Glomerular endothelial cell (primary cell): Measurements from ENCODE around the gene TMED9. TPM values are rescaled to one million over a fixed set of nuclear protein-coding genes. Genes with fewer than 3 reads are reported as not detected.

Source experiments
- DNase-seq: peaks from one replicate; pipeline ENCODE4 v3.0.0-alpha.2; 2011; ENCODE audit warnings: low read depth, low spot score; ENCODE audit errors: extremely low read depth
- total RNA-seq: library from RNA; depleted of rRNA; stranded (reverse); fragments of >200 nt; gene quantifications from 2 replicates; pipeline ENCODE4 v1.2.3, GENCODE V29; 2015

TMED9 gene
- total RNA-seq, 1 donor from 2014 or later, result 332 TPM

DNA sequence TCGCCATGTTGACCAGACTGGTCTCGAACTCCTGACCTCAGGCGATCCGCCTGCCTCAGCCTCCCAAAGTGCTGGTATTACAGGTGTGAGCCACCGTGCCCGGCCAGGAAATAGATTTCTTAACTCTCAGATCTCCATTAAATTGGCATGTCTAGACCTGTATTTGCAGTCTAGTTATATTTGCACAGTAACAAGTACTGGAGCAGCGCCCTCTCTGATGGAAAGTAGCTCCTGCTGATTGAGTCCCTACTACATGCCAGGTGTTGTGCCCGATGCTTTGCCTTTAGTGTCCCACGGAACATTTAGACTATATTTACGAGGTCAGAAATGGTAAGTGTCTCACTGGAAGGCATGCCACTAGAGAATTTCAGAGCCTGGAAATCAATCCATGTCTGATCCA, 15.8 kb upstream of the TMED9 start:
- no peak for DNase-seq

DNA sequence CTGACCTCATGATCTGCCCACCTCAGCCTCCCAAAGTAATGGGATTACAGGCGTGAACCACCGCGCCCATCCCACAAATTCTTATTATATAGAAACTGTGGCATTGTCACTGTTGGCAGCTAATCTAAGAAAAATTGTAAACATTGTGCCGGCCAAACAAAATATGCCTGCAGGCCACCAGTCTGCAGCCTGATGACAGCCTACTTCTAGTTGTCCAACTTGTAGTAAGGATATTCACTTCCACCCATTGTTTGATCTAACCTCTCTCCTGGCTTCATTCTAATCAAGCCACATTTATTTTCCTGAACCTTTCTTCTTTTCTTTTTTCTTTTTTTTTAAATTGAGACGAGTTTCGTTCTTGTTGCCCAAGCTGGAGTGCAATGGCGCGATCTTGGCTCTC, 13.7 kb upstream of the TMED9 start:
- DNase-seq, result no peak

DNA sequence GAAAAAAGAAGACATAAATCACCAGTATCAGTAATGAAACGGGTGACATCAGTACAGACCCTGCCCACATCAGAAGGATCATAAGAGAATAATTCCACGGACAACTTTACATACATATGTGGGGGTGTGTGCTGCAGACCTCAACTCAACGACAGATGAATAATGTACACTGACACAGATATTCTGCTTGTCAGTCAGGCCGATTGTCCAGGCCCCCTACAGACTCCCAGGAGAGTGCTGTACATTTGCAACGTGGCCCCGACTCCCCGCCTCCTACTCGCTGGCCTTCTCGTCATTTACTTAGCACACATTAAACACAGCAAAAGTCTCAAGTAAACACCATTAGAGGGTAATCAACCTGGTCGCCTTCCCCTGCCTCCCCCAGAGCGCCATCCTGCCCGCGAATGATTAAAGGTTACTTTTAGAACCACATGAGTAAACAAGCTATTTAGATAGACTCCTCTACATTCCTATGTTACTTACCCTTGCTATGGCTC, 3.5 kb upstream of the TMED9 start:
- DNase-seq, result no peak

DNA sequence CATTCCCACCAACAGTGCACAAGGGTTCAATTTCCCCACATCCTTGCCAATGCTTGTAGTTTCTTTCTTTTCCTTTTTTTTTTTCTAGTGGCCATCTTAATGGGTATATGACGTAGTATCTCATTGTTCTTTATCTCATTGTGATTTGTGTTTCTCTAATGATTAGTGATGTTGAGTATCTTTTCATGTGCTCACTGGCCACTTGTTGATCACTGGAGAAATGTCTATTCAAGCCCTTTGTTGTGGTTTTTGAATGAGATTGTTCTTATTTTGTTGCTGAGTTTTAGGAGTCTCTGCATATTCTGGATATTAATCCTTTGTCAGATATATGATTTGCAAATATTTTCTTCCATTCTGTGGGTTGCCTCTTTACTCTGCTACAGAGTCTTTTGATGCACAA, 1.6 kb upstream of the TMED9 start:
- DNase-seq, result no peak

DNA sequence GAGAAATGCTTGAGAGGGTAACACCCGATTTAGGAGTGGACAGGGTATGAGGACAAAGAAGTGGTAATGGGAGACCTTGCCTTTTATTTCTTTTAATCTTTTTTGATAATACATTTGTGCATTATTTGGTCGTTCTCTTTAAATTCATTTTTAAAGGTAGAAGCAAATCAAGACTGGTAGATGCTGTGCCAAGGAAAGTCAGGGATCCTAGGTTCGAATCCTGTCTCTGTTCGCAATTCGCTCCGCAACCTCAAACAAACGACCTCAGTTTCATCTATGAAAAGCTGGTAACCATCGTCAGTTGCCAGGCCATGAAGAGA, 353 bp upstream of the TMED9 start:
- no peak for DNase-seq

DNA sequence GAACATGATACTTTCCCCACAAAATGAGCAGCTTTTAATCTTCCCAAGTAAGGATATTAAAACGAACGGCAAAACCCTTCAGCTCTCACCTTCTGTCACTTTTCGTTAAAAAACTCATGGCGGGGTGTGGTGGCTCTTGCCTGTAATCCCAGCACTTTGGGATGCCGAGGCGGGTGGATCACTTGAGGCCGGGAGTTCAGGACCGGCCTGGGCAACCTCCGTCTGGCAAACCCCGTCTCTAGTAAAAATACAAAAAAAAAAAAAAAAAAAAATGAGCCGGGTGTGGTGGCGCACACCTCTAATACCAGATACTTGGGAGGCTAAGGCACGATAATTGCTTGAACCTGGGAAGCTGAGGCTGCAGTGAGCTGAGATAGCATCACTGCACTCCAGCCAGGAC, 902 bp downstream of the TMED9 start:
- DNase-seq, result no peak

DNA sequence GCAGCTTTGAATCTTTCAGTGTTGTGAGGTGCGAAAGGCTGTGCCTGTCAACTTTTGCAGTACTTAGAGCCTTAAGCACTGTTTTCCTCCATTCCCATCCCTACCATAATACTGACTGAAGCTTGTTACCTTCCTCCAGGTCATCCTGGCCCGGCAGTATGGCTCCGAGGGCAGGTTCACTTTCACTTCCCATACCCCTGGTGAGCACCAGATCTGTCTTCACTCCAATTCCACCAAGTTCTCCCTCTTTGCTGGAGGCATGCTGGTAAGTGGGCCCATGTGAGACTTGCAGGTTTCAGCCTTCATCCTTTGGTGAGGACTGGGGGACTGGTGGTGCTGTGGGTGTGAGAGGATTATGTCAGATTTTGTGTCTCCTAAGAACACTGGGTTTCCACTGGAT, 1.5 kb downstream of the TMED9 start:
- no peak for DNase-seq

DNA sequence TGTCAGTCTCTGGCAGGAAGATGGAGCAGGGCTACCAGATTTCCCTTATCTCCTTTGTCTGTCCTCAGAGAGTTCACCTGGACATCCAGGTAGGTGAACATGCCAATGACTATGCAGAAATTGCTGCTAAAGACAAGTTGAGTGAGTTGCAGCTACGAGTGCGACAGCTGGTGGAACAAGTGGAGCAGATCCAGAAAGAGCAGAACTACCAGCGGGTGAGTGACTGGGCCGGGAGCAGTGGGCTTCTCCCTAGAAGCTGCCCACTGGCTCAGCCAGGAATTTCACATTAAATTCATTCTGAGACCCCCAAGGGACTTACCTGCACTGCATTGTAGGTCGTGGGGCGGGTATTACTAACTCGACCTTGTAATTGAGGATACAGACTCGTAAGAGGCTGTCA, 2.1 kb downstream of the TMED9 start:
- DNase-seq, result no peak

DNA sequence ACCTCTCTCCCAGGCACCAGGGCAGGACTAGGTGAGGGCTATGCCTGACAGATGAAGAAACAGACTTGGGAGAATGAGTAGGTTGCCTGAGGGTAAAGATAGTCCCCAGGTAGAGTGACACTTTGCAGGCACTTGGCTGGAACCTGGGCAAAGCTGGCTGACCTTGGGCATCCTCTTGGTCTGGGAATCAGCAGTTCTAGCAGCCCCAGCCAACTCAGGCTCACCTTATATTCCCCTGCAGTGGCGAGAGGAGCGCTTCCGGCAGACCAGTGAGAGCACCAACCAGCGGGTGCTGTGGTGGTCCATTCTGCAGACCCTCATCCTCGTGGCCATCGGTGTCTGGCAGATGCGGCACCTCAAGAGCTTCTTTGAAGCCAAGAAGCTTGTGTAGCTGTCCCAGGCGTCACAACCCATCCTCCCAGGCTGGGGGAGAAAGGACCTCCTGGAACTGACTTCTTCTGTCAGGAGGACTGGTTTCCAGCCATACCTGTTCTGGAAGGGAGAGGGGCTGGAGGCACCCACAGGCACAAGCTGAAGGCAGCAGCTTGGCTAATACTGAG, 3.1 kb downstream of the TMED9 start:
- no peak for DNase-seq

DNA sequence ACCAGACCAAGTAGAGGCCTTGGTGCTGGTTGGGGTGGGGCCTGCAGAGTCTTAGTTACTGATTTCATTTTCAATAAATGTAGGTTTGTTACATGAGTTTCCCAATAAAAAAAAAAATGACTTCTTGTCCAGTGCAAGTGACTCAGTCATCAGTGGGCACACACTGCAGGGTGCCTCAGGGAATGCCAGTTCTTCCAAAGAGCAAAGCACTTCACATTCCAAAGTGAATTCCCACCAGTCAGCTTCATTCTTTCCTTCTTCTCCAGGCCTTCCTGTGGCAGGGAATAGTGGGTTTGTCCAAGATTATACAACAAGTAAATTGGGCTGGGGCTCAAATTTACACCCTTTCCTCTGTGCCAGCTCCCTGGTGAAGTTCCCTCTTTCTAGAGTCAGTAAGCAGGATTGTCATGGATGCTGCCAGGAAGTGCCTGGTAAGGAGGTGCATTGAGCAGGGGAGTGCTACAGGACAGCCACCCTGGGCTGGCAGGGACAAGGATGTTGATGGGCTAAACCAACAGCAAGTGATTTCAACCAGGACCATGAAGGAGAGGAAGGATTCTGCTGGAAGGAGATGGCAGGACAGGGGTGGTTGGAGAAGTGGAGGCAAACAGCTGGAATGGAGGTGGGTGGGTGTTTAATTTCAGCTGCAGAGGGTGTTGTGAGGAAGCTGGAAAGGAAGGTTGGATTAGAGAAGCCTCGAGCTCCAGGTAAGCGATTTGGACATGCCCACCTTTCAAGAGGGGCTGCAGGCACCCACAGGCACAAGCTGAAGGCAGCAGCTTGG, 4.2 kb downstream of the TMED9 start:
- no peak for DNase-seq

DNA sequence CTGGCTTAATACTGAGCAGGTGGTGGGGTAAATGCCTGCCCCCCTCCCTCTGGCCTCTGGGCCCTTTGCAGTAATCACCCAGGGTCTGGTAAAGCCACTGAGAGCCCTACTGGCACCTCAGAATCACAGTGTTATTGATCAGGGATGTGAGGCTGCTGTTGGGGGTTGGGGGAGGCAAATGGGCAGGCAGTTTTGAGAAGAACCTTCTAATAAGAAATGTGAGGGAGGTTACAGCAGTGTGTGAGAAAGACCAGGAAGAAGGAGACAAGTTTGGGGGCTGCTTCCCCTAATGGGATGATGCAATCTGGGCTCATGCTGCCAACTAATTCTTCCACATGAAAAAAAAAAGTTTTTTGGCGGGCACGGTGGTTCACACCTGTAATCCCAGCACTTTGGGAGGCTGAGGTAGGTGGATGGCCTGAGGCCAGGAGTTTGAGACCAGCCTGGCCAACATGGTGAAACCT, 4.8 kb downstream of the TMED9 start:
- no peak for DNase-seq

DNA sequence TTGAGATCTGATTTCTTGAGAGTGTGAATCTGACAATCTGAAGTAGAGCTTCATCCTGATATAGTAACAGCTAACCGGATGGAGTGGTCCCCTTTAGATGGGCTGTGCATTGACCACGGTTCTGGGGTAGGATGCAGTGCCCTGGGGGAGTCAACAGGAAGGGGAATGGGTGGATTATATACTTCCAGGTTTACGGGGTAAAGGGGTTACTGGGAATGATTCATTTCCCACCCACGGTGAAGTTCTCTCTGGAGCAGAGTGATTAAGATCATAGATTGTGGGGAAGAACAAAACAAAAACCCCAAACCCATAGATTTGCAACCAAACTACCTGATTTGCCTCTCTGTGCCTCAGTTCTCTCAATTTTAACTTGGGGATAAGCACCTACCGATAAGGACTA, 6.5 kb downstream of the TMED9 start:
- no peak for DNase-seq

DNA sequence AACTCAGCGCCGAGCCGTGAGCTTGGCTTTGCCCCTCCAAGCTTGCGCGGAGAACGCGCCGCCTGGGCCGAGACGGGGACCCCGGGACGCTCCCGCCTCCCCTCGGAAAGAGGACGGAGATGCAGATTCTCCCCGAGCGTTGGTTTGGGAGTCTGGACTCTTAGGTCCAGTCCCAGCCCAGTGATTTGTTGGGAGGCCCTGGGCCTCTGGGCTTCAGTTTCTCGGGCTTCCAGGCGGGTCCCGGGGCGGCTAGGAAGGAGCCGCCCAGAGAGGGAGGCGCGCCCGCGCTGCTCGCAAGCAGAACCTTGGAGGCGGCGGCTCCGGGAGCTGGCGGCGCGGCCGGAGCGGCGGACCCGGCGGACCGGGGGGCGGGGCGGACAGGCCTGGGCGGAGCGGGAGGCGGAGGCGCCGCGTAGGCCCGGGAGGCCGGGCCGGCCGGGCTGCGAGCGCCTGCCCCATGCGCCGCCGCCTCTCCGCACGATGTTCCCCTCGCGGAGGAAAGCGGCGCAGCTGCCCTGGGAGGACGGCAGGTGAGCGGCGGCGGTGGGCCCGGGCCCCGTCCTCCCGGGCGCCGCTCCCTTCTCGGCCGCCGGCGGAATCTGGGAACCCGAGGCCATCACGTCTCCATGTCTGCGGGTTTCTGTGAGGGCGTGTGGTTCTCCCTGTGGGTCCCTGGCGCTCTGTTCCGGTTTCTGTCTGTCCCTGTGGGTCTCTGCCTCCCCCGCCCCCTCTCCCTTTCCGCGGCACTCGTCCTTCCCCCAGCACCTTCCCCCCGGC, 7.9 kb downstream of the TMED9 start, which contains the start of gene B4GALT7:
B4GALT7 (plus strand) TSS at position 402 of the 777 bp plus-strand sequence; CDS start at position 481, 79 bp downstream.
- no peak for DNase-seq

DNA sequence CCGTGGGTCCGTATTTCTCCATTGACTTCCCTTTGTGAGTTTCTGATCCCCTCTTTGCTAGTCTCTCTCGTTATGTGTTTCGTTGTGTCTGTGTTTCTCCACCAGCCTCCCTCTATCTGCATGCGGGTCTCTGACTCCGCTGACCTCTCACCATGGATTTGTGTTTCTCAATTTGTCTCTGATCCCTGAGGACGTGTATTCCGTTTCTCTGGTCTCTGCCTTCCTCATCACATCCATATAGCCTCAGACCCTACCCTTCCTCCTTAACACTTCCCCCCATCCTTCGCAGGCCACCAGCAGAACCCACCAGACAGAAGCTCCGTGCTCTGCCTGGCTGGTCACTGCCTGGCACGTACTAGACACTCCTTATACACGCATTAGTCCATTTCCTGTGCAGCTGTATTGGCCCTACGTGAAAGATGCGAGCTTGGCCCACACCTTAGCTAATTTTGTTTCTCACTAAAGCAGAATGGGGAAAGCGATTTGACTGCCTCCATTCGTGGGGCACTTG, 8.6 kb downstream of the TMED9 start:
- no peak for DNase-seq

DNA sequence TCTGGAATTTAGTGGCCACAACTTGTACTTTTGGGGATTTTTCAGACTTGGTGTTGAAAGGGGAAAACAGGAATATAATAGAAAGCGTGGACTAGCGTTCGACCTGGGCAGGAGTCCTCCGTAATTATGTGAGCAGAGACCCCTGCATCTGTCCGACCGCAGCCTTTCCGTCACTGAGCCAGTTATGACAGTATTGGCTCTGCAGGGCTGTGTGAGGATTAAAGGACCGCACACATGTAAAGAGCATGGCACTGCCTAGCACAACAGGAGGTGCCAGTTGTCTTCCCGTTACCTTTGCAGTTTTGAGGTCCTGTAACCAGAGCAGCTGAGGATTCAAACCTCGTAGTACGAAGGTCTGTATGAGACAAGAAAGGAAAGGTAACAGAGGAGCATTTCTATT, 9.1 kb downstream of the TMED9 start:
- no peak for DNase-seq

DNA sequence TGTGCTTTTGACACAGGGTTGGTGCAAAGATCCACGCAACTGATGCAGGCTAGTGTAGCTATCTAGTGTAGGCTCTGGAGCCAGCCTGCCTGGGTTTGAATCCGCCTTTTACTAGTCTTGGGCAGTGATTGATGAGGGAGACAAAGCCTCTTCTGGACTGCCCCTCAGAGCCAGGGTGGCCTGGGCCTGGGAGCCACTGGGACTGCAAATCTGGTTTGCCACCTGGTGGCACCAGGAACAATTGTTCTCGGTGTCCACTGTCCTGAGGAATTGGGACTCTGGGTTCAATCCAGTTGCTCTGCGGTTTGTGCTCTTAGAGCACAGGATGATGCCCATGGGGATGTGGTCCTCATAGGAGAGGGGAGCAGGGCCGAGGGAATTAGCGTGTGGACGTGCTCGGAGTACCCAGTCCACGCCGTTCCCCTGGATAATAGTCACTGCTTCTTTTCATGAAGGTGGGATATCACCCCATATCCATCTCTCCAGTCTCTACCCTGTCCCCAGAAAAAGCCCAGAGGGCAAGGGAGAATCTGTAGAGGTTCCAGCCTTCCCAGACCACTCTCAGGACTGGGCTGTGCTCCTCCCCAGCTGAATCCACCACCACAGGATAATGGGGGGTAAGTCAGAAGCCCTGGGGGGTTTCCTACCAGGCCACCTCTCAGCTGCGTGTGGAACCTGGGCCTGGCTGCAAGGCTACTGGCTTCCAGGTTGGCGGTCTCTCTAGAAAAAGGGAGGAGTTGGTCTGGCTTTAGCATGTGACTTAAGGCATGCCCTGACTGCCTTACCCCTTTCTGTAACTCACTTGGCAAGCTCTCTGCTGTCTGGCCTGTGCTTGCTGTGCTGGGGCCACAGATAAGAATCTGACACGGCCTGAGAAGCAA, 9.8 kb downstream of the TMED9 start:
- DNase-seq, result no peak

DNA sequence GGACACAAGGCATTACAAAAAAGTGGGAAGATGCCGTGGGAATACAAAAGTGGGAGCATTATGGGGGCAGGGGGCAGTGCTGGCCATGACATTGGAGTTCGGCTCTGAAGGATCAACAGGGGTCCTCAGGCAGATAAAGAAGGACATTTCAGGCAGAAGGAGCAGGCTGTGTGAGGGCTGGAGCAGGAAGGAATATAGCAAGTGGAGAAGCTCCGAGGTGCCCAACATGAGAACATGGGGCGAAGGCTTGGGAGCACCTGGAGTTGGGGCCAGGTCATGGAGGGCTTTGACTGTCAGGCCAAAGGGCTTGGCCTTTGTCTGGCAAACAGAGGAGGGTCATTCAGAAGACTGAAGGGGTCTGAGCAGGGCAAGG, 10.4 kb downstream of the TMED9 start:
- DNase-seq, result no peak

DNA sequence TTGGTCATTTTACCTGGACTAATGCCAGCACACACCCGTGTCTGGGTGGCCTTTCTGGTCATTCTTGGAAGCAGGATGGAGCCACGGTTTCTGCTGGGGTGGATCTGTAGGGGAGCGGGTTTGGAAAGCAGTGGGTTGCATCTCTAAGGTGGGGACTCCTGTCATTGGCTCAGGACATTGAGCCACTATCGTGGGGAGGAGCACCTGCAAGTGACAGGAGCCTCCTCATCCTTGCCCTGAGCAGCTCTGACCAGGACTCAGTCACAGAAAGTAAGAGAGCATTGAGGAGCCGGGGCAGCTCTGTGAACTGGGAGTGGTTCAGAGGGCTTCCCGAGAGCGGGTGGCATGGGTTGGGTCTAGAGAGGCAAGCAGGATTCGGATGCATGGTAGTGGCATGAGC, 11.6 kb downstream of the TMED9 start:
- DNase-seq, result no peak

DNA sequence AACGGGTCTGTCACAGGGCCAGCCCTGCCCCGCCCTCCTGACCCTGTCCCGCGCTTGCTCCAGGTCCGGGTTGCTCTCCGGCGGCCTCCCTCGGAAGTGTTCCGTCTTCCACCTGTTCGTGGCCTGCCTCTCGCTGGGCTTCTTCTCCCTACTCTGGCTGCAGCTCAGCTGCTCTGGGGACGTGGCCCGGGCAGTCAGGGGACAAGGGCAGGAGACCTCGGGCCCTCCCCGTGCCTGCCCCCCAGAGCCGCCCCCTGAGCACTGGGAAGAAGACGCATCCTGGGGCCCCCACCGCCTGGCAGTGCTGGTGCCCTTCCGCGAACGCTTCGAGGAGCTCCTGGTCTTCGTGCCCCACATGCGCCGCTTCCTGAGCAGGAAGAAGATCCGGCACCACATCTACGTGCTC, 12.1 kb downstream of the TMED9 start:
- DNase-seq, result no peak

DNA sequence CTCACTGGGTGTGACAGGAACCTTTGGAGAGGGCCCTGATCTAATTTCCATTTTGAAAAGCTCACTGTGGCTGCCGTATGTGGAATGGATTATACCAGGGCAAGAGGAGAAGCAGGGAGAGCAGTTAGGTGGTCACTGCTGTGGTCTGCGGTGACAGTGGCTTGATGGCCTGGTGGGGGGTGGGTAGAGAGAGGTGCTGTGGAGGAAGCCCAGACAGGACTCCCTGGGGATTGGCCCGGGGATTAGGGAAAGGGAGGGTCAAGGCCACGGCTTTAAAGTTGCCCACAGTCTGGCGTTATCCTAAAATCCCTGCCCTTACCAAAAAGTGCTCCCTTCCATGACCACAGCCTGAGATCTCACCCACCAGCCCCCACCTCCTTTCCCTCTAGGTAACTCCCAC, 12.7 kb downstream of the TMED9 start:
- no peak for DNase-seq

DNA sequence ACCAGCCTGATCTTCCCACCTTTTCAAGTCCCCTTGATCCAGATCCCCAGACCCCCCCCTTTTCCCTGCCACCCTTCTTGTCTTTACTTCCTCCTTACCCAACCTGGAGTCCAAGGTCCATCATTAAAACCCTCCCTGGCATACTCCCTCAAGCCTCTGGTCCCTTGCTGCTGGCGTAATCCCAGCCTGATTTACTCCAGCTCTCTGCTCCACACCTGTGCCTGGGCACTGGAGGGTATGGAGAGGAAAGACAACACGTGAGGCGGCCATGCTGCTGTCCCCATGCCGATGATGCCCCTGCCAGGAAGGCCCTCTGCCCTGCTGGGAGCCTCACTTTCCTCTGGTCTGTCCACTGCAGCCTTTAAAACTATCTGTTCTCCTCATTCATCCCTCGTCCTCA, 13.1 kb downstream of the TMED9 start:
- DNase-seq, result no peak
